Amniotic stem cell (primary cell): ENCODE measurements around the gene FJX1.

Source experiments
- DNase-seq: peaks from one replicate; lab custom pipeline; 2025; lab: John Stamatoyannopoulos, UW

FJX1 gene

GRCh38 chr11:35606206-35606605, 12.1 kb upstream of the FJX1 start:
- no peak for DNase-seq

- no peak for DNase-seq
These were observed 9.8 kb upstream of the FJX1 start for GRCh38 chr11:35608502-35608901.

DNA sequence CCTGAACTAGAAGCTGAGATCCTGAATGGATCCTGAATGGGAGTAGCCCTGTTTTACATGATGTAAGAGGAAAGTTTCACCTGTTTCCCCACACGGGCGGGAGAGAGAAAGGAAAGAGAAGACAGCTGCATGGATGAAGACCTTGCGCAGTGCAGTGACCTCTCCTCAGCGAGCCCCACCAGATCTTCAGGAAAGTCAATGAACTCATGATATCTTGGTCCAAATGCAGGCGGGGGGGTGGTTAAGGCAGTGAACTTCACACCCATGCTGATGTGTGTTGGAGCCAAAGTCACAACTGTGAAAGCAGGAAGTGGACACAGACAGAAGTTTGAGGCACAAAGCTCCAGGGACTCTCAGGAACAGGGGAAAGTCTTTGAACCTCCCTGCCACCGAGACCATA, 8.6 kb upstream of the FJX1 start:
- no peak for DNase-seq

DNA sequence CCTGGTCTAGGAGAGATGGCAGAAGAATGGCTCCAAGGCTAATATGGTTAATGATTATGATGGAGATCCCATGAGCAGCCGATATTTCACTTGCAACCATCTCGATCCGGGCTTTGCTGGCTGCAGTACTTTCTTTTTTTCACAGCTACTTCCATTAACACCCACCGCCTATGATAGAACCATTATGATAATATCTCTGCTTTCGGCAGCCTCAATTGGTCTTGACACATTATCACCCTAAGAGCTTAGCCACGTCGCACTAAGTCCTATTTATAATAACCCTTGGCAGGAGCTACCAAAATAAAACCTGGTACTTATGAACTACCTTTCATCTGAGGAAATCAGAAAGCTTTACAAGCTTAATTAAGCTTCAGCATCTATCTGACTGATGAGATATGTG, 7.6 kb upstream of the FJX1 start:
- no peak for DNase-seq

DNA sequence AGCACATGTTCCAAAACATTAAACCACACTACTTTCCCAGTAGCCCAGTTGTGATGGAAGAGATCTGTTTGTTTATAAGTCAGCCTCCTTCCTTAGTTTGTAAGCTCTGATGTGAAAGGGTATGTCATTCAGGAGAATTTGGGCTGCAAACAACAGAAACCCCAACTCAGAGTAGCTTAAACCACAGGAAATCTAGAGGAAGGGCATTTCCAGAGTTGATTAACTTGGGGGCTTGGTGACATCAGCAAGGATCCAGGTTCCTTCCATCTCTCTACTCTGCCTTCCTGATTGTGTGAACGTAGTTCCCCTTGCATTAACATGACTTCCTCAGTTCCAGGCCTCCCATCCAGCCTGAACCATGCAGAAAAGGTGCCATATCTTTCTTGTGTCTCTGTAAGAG, 6.5 kb upstream of the FJX1 start:
- no peak for DNase-seq

- DNase-seq = no peak
These were observed 3.2 kb upstream of the FJX1 start for GRCh38 chr11:35614939-35615569.

DNA sequence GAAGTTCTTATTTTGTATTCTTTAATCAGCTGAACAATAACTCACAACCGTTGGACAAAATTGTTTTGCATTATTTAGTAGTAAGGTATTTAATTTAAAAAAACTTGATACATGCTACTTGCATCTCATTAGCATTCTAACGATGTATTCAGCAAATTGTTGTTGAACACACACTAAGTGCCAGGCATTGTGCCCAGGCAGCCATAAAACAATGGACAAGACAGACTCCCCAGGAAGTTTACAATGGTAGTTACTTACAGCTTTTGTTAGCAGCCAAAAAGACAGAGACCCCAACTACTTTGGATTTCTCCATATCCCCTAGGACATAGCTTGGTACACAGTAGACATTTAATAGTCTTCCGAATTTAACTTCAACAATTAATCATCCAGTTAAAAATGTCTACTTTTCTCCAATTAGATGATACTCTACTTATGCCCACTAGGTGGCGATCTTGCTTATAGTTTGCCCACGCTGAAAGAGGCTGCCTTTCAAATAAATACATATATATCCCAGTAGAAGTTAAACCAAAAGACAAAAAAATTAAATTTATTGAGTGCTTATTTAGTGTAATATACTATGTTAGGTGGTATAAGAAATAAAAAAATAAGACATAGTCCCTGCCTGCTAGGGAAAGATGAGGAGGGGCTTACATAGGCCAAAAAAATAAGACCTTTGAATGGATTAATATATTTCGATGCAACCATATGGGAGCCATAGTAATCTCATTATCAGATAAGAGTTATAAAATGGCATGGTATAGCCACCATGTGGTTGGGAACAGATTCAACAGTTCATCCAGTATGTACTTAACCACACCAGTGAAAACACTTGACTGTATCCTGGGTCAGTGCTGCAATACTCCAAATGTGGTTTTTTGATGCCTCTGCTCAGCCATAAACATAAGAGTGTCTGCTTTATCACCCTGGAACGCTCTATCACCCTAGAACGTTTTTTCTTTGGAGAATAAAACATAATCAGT, 2.0 kb upstream of the FJX1 start:
- DNase-seq = peak; percentile 67

GRCh38 chr11:35617316-35617686, 959 bp upstream of the FJX1 start:
- DNase-seq = no peak

- DNase-seq = no peak
These were observed 346 bp downstream of the FJX1 start for GRCh38 chr11:35618497-35619115.

GRCh38 chr11:35619116-35619854, 1.0 kb downstream of the FJX1 start:
- no peak for DNase-seq

DNA sequence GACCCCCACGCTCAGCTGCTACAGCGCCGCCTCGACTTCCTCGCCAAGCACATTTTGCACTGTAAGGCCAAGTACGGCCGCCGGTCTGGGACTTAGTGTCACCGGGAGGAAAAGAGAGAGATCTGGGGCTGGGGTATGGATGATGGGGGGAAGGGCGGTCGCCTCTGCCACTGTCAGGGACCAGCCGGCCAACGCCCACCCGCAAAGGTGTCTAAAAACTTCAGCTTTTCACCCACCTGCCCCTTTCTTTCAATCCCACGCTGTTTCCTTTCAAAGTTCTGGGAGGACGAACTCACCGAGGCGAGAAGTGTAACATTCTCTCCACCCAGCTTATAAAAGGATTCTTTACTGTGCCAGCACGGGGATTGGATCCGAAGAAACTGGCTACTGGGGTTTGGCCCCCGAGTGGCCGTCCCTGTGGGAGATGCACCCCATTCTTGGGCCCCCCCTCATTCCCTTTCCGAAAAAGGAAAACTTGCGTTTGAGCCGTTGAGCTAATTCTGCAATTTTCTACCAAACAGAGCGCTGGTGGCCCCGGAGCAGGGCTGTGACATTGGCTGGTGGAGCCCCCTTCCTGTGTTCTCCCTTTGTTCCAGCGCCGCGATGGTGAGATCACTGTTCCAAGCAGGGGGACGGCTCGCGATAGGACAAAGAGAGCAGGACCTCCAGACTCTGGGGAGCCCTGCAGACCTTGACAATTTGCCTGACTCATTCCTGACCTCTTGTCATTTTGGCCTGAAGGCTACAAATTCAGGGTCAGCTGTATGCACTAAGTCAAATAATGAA, 1.8 kb downstream of the FJX1 start:
- no peak for DNase-seq

- no peak for DNase-seq
These were observed 2.5 kb downstream of the FJX1 start for GRCh38 chr11:35620795-35621194.

DNA sequence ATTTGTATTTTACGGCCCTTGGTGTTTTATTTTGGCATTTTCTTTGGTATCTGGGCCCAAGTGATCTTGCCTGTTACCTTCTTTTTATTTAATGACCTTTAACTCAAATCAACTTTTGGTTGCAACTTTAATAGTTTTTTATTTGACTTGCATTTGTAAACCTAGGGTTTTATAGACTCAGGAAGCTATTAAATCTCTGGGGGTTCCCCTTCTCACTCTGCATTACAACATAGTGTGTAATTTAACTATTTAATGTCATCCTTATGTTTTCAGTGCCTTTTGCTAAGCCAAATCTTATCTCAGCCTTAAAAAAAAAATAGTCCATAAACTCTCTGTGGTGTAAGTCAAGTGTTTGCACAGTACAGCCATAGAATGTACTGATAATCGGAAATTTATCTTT, 3.4 kb downstream of the FJX1 start:
- no peak for DNase-seq

GRCh38 chr11:35622070-35622469, 3.8 kb downstream of the FJX1 start:
- DNase-seq = peak; percentile 32

GRCh38 chr11:35623621-35624168, 5.4 kb downstream of the FJX1 start:
- DNase-seq = no peak

DNA sequence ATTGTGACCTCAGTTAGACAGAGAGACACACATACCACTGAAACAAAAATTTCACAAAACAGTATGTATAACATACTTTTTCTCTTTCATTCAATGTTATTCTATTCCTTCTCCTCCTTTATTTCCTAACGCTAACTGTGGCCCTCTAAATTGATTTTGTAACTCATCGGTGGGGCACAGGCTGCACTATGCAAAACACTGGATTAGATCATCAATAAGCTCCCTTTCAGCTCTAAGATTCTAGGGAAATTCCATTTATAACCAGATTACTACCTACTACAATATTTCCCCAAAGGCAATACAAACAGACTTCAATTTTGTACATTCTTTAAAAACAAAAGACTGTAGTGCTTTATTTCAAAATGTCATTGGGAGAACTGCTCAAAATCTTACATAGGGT, 6.1 kb downstream of the FJX1 start:
- no peak for DNase-seq

GRCh38 chr11:35624781-35625180, 6.5 kb downstream of the FJX1 start:
- no peak for DNase-seq

GRCh38 chr11:35626501-35626900, 8.2 kb downstream of the FJX1 start:
- DNase-seq = no peak

- DNase-seq = no peak
These were observed 11.3 kb downstream of the FJX1 start for GRCh38 chr11:35629511-35629910.

DNA sequence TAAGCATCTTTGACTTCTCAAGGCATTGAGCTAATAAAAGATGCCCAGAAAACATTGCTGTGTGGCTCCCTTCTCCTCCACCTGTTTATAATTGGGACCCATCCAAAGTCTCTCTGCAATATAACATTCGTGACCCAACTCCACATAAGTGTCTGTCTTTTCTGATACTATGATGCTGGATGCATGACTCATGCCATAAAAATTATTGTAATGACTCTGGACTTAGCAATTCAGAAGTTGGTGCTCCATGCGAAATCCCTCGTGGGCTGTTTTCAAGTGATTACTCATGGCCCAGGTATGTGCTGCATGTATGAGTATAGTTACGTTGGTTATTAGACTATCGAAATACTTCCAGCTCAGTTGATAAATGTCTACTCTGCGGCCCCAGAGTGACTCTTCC, 11.7 kb downstream of the FJX1 start:
- peak; percentile 93 for DNase-seq

GRCh38 chr11:35631891-35632290, 13.6 kb downstream of the FJX1 start:
- DNase-seq = no peak
